WERI-Rb-1 (cell line): ENCODE measurements around the gene SEC24D.

Experiments
- DNase-seq: peaks from one replicate; pipeline ENCODE4 v3.0.0-alpha.2; 2020
- H3K27ac ChIP-seq: fragments of 250-450 bp; sonication (Bioruptor Pico); 2 replicates; pipeline ENCODE4 v1.5.1; 2020; ENCODE audit warnings: mild to moderate bottlenecking, moderate library complexity
- H3K27me3 ChIP-seq: fragments of 250-450 bp; sonication (Bioruptor Pico); 2 replicates; pipeline ENCODE4 v1.5.1; 2021; ENCODE audit warnings: mild to moderate bottlenecking, low read depth, moderate library complexity; ENCODE audit not compliant: insufficient read depth, severe bottlenecking
- H3K36me3 ChIP-seq: fragments of 250-450 bp; sonication (Bioruptor Pico); 2 replicates; pipeline ENCODE4 v1.5.1; 2020; ENCODE audit warnings: mild to moderate bottlenecking, moderate library complexity
- H3K4me3 ChIP-seq: 2 replicates; pipeline ENCODE4 v1.5.1; 2011; ENCODE audit warnings: low read depth, mild to moderate bottlenecking, control low read depth, low read length
- H3K9me3 ChIP-seq: fragments of 250-450 bp; sonication (Bioruptor Pico); 2 replicates; pipeline ENCODE4 v1.5.1; 2021; ENCODE audit warnings: mild to moderate bottlenecking, moderate library complexity; ENCODE audit not compliant: severe bottlenecking
- CTCF ChIP-seq: IDR thresholded peaks from 2 replicates; pipeline ENCODE4 v1.5.1; 2011; ENCODE audit warnings: low read depth, mild to moderate bottlenecking, control low read depth, inconsistent platforms, low read length

Gene SEC24D

GRCh38 chr4:118839221-118839927, 3.4 kb upstream of the SEC24D start:
- no peak overlapping the region for H3K4me3 ChIP-seq
- no peaks in the 10 kb centered on the region for H3K36me3 ChIP-seq
- H3K27ac ChIP-seq, result no peak overlapping the region

GRCh38 chr4:118837121-118837507, 1.2 kb upstream of the SEC24D start:
- no peak overlapping the region for H3K4me3 ChIP-seq
- H3K9me3 ChIP-seq, result no peaks in the 10 kb centered on the region
- no peak for TF ChIP-seq CTCF
- no peak for DNase-seq
- H3K27ac ChIP-seq, result no peak overlapping the region
- H3K27me3 ChIP-seq, result no peaks in the 10 kb centered on the region
- H3K36me3 ChIP-seq, result peaks cover 13% of the 10 kb centered on the region

More at GRCh38 chr4:118839221-118839927, 3.4 kb upstream of the SEC24D start:
- no peak for DNase-seq
- no peaks in the 10 kb centered on the region for H3K9me3 ChIP-seq
- TF ChIP-seq CTCF, result no peak
- no peaks in the 10 kb centered on the region for H3K27me3 ChIP-seq

- no peak for TF ChIP-seq CTCF
- H3K27ac ChIP-seq, result peak overlapping the region; percentile 33
- peak; percentile 69 for DNase-seq
- peak overlapping the region; percentile 79 for H3K4me3 ChIP-seq
- peaks cover 19% of the 10 kb centered on the region for H3K36me3 ChIP-seq
- no peaks in the 10 kb centered on the region for H3K27me3 ChIP-seq
- H3K9me3 ChIP-seq, result no peaks in the 10 kb centered on the region
Observed at GRCh38 chr4:118836301-118837120, 585 bp upstream of the SEC24D start.

- no peak for TF ChIP-seq CTCF
- Histone ChIP-seq H3K36me3 (peaks cover 19% of the 10 kb centered on the region), H3K27ac (no peak overlapping the region; the same call in 1 of the 2 replicates), H3K9me3 (no peaks in the 10 kb centered on the region), H3K27me3 (no peaks in the 10 kb centered on the region), H3K4me3 (peak overlapping the region; percentile 79)
- DNase-seq, result peak; percentile 61
Observed at GRCh38 chr4:118834960-118835569, 861 bp downstream of the SEC24D start.

- H3K9me3 ChIP-seq, result no peaks in the 10 kb centered on the region
- no peak overlapping the region for H3K27ac ChIP-seq
- no peaks in the 10 kb centered on the region for H3K27me3 ChIP-seq
- no peak for TF ChIP-seq CTCF
- H3K4me3 ChIP-seq, result no peak overlapping the region
- DNase-seq, result no peak
- H3K36me3 ChIP-seq, result peaks cover 19% of the 10 kb centered on the region
Observed at GRCh38 chr4:118834070-118834469, 1.9 kb downstream of the SEC24D start.
